K562 (cell line): ENCODE measurements around the gene PLEKHM3. TPM values are rescaled to one million over a fixed set of nuclear protein-coding genes. Genes with fewer than 3 reads are reported as not detected.

Experiments used
- ATAC-seq: fragments of 200-7000 bp; cut with Tn5 transposase; 3 replicates; pipeline ENCODE4 v1.9.1; 2020; ENCODE audit warnings: moderate library complexity
- BruUV-seq: library from RNA; stranded (reverse); fragments of 400-500 nt; replicated peaks from 2 replicates; lab custom pipeline; 2021; lab: Mats Ljungman, UMichigan
- CTCF ChIA-PET: fragments of 300-600 bp; formaldehyde crosslinking; extraction: SDS; loops from one replicate; lab custom pipeline; 2021; ENCODE audit warnings: low intra/inter-chr PET ratio; lab: Yijun Ruan, JAX
- POLR2A ChIA-PET: fragments of 300-600, 350-650 bp; sonication (Branson Sonifier 250); formaldehyde crosslinking; extraction: SDS; loops from one replicate; lab custom pipeline; 2021; ENCODE audit warnings: antibody characterized with exemption, inconsistent platforms; lab: Yijun Ruan, JAX
- DNase-seq, 4 experiments: peaks; one replicate each; pipeline versions ENCODE4 v3.0.0 to v3.0.0-alpha.2; 2011 to 2018; ENCODE audit warnings: low spot score in 3 of 4, mixed read lengths in 3 of 4; ENCODE audit errors: extremely low read depth in 1 of 4
- FAIRE-seq: peaks from 2 replicates; lab custom pipeline; 2011; peaks lifted over from hg19 to GRCh38; lab: Jason Lieb, UNC
- H2AFZ ChIP-seq: 2 replicates; pipeline ENCODE4 v1.6.0; 2011; ENCODE audit warnings: low read depth, low read length, control low read depth, inconsistent platforms
- H3K27ac ChIP-seq: fragments of 200-600 bp; 3 replicates; pipeline ENCODE4 v1.8.0; 2011; ENCODE audit warnings: low read depth, mild to moderate bottlenecking, control low read depth, inconsistent platforms, low read length, moderate library complexity, mixed read lengths; ENCODE audit errors: extremely low read depth
- H3K27me3 ChIP-seq, 2 experiments: fragments of 300-600 bp in 1 of 2; 2 replicates in 1 of 2; 3 replicates in 1 of 2; pipeline versions ENCODE4 v1.6.0 to v1.8.0; 2011; ENCODE audit warnings: inconsistent platforms in 2 of 2, low read length in 2 of 2, mild to moderate bottlenecking in 1 of 2, mixed read lengths in 1 of 2, moderate library complexity in 1 of 2; ENCODE audit not compliant: control insufficient read depth in 2 of 2, insufficient read depth in 2 of 2
- H3K36me3 ChIP-seq: fragments of 300-600 bp; 3 replicates; pipeline ENCODE4 v1.8.0; 2011; ENCODE audit warnings: mild to moderate bottlenecking, low read length, inconsistent platforms; ENCODE audit not compliant: control insufficient read depth, insufficient read depth
- H3K4me1 ChIP-seq, 2 experiments: fragments of 200-600 bp in 1 of 2; replicated peaks in 1 of 2; 2 replicates in 1 of 2; 3 replicates in 1 of 2; pipeline versions ENCODE4 v1.5.1 to v1.8.0; 2011; ENCODE audit warnings: inconsistent platforms in 2 of 2, low read length in 2 of 2, mild to moderate bottlenecking in 1 of 2, mixed read lengths in 1 of 2, moderate library complexity in 1 of 2; ENCODE audit not compliant: control insufficient read depth in 2 of 2, insufficient read depth in 2 of 2
- H3K4me2 ChIP-seq: 2 replicates; pipeline ENCODE4 v1.6.1; 2011; ENCODE audit warnings: low read length, control low read depth, inconsistent platforms, mixed read lengths; ENCODE audit not compliant: insufficient read depth
- H3K4me3 ChIP-seq: fragments of 200-600 bp; sonication (generic), shearing (Covaris generic); 2 replicates; pipeline ENCODE4 v1.5.1; 2016; ENCODE audit warnings: control low read depth, inconsistent platforms
- H3K79me2 ChIP-seq: fragments of 200-600 bp; 3 replicates; pipeline ENCODE4 v1.8.0; 2011; ENCODE audit warnings: low read length, inconsistent platforms; ENCODE audit not compliant: control insufficient read depth, insufficient read depth
- H3K9ac ChIP-seq, 2 experiments: 2 replicates each; pipeline versions ENCODE4 v1.6.0 to v1.6.1; 2011; ENCODE audit warnings: low read depth in 2 of 2, low read length in 2 of 2, control low read depth in 1 of 2, inconsistent platforms in 1 of 2, mild to moderate bottlenecking in 1 of 2, mixed read lengths in 1 of 2; ENCODE audit not compliant: insufficient read depth in 1 of 2
- H3K9me1 ChIP-seq: one replicate; pipeline ENCODE4 v1.6.0; 2011; ENCODE audit warnings: inconsistent platforms, mild to moderate bottlenecking, low read length, moderate library complexity; ENCODE audit not compliant: control insufficient read depth, insufficient read depth
- H3K9me3 ChIP-seq: replicated peaks from 2 replicates; pipeline ENCODE4 v1.5.1; 2011; ENCODE audit warnings: low read depth, low read length, inconsistent platforms; ENCODE audit not compliant: control insufficient read depth, insufficient read depth
- H4K20me1 ChIP-seq: replicated peaks from 2 replicates; pipeline ENCODE4 v1.6.1; 2011; ENCODE audit warnings: low read length, inconsistent platforms, mixed read lengths; ENCODE audit not compliant: control insufficient read depth, insufficient read depth
- CBX5 ChIP-seq: IDR thresholded peaks from 2 replicates; pipeline ENCODE4 v1.6.1; 2014; ENCODE audit warnings: low read depth, borderline replicate concordance
- CCAR2 ChIP-seq: fragments of 200-400 bp; formaldehyde crosslinking; IDR thresholded peaks from 2 replicates; pipeline ENCODE4 v1.6.1; 2017; ENCODE audit warnings: mild to moderate bottlenecking, low read depth, low read length
- HDAC1 ChIP-seq, 2 experiments: fragments of 450-650 bp; IDR thresholded peaks; 2 replicates each; pipeline ENCODE4 v1.6.1; 2016 to 2017; ENCODE audit warnings: inconsistent platforms in 1 of 2, mild to moderate bottlenecking in 1 of 2, moderate library complexity in 1 of 2
- KLF1 ChIP-seq: fragments of 450-650 bp; IDR thresholded peaks from 2 replicates; pipeline ENCODE4 v1.6.1; 2016; ENCODE audit warnings: missing genetic modification characterization, missing compliant biosample characterization
- MLLT1 ChIP-seq, 2 experiments: fragments of 450-650 bp; IDR thresholded peaks; 2 replicates each; pipeline ENCODE4 v1.6.1; 2016
- MTA3 ChIP-seq: fragments of 450-650 bp; formaldehyde crosslinking; IDR thresholded peaks from 2 replicates; pipeline ENCODE4 v1.6.1; 2017; ENCODE audit warnings: mild to moderate bottlenecking, borderline replicate concordance
- MTF1 ChIP-seq: fragments of 250-450 bp; sonication (Bioruptor Pico); IDR thresholded peaks from 2 replicates; pipeline ENCODE4 v1.9.0; 2021; ENCODE audit warnings: moderate library complexity, mild to moderate bottlenecking, inconsistent platforms, borderline replicate concordance
- NFE2 ChIP-seq: IDR thresholded peaks from 2 replicates; pipeline ENCODE4 v1.6.1; 2014; ENCODE audit warnings: antibody characterized with exemption, low read depth
- NFYB ChIP-seq: IDR thresholded peaks from 2 replicates; pipeline ENCODE4 v1.6.1; 2011; ENCODE audit warnings: mild to moderate bottlenecking, moderate library complexity; ENCODE audit not compliant: insufficient read length; ENCODE audit errors: extremely low read depth
- PKNOX1 ChIP-seq: fragments of 450-650 bp; IDR thresholded peaks from 2 replicates; pipeline ENCODE4 v1.6.1; 2016
- RNF2 ChIP-seq: sonication (generic); IDR thresholded peaks from 2 replicates; pipeline ENCODE4 v1.6.1; 2016
- ZNF239 ChIP-seq: fragments of 250-450 bp; sonication (Bioruptor Pico); IDR thresholded peaks from 2 replicates; pipeline ENCODE4 v1.4.0; 2020; ENCODE audit warnings: mild to moderate bottlenecking
- WGBS: fragments of 100-300 bp; shearing (Covaris generic); methylation state at CpG from one replicate; pipeline ENCODE4 v1.1.6; 2016; ENCODE audit warnings: low coverage, mixed read lengths; ENCODE audit not compliant: insufficient coverage; ENCODE audit errors: missing lambda C conversion rate; 5-methylcytosine and 5-hydroxymethylcytosine counted together
- in situ Hi-C: fragments of 300-500 bp; cut with MboI; formaldehyde crosslinking; loops from 4 replicates; pipeline ENCODE4 v1.15.0; 2018; ENCODE audit warnings: inconsistent platforms, mixed read lengths
- intact Hi-C: fragments of 100-400 bp; cut with micrococcal nuclease; formaldehyde crosslinking; loops from 2 replicates; pipeline ENCODE4 v1.14.2; 2022
- polyA plus RNA-seq, 8 experiments: library from polyadenylated mRNA; depleted of rRNA in 4 of 8; stranded (reverse) in 5 of 8; unstranded in 3 of 8; fragments of >200 nt; fragmentation: Nextera tagmentation in 2 of 8; fragmentation: Illumina TruSeq in 1 of 8; extraction: Ambion mirVana in 2 of 8; extraction: Trizol in 1 of 8; gene quantifications; 2 replicates each; pipeline versions ENCODE4 v1.2.1 to v1.2.3, GENCODE V29; 2011 to 2014; ENCODE audit warnings: inconsistent platforms in 1 of 8, missing spikeins in 1 of 8
- total RNA-seq, 7 experiments: library from RNA; depleted of rRNA in 6 of 7; stranded (reverse); fragments of >200 nt in 6 of 7; fragmentation: Illumina TruSeq in 2 of 7; extraction: Trizol in 2 of 7; gene quantifications; 2 replicates each; pipeline versions ENCODE4 v1.2.1 to v1.2.3, GENCODE V29; 2011 to 2021; ENCODE audit warnings: low replicate concordance in 1 of 7
- TF ChIP-seq, protein P1 (sequence below): IDR thresholded peaks from 2 replicates; pipeline ENCODE4 v1.6.1; 2011; ENCODE audit not compliant: insufficient read length; ENCODE audit errors: extremely low read depth
- TF ChIP-seq, protein P2 (sequence below): fragments of 150-350 bp; IDR thresholded peaks from 2 replicates; pipeline ENCODE4 v1.6.1; 2014; ENCODE audit warnings: low read depth, mild to moderate bottlenecking, low read length, borderline replicate concordance

The PLEKHM3 gene
- total and polyA plus RNA-seq, 9 of the 15 experiments (the other 6 are each of a cell fraction or from before 2014, with no cell fraction given): 0.24 to 1.6 (median 1.0) TPM

DNA sequence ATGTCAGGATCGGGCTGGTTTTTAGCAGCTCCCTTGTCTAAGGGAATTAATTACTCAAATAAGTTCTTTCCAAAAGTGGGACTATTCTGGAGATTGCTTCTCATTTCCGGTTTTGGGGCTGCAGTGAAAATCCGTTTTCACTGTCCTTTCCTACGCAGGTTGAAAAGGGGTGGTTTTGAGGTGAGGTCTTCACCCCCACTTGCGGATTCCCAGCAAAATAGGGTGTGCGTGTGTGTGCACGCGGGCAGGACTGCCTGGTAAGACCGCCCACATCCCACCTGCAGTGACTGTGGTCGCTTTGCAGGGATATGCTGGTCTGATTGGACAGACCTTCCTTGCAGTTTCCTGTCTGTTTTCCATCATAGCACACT is 472 bp upstream of the PLEKHM3 start (continued):
- no peak for TF ChIP-seq NFYB
- TF ChIP-seq RNF2: no peak
- no peak for TF ChIP-seq MTF1 (CRISPR knock-in tag)
- TF ChIP-seq MTA3: no peak
- TF ChIP-seq CCAR2: no peak
- no peak for TF ChIP-seq CBX5
- TF ChIP-seq MLLT1 (IDR thresholded peaks at IDR 0.05): no peak
- TF ChIP-seq PKNOX1: no peak

DNA sequence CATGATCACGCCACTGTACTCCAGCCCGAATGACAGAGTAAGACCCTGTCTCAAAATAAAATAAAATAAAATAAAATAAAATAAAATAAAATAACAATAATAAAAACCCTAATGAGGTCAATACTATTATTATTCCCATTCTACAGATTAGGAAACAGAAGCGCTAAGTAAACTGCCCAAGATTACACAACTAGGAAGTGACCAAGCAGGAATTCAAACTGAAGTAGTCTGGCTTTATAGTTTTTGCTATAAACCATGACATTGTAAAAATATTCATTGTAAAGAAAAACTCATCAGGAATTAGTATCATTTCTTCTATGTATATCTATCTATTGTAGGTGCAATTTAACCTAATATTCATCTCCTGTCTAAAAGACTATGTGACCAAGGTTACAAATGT is 1.2 kb downstream of the PLEKHM3 start:
- no peak for FAIRE-seq
- Histone ChIP-seq H3K36me3 (no peaks in the 10 kb centered on the region), H3K27me3 (no peaks in the 10 kb centered on the region), H3K79me2 (no peaks in the 10 kb centered on the region), H3K4me1 (peaks cover 4 to 6% of the 10 kb centered on the region in 2 experiments; a peak in 3 of 5 replicates), H3K9me3 (no peaks in the 10 kb centered on the region; the same call in 1 of the 2 replicates), H2AFZ (no peak overlapping the region), H3K9me1 (no peaks in the 10 kb centered on the region), H3K4me3 (no peak overlapping the region), H4K20me1 (no peaks in the 10 kb centered on the region), H3K4me2 (no peak overlapping the region), H3K9ac (no peak overlapping the region), H3K27ac (no peak overlapping the region)
- no TSS peak for BruUV-seq
- in situ Hi-C loops: no loop called here
- ATAC-seq: no peak
- ChIA-PET POLR2A (interaction anchor here (0.9 kb wide), 1 partner anchor 9 kb away, joined by 3 read pairs; no protein-coding TSS in a partner anchor), CTCF (no interaction called here)
- intact Hi-C loops: no loop called here
- DNase-seq: no peak
- no peak for TF ChIP-seq ZNF239 (CRISPR knock-in tag)
- TF ChIP-seq, protein P1, sequence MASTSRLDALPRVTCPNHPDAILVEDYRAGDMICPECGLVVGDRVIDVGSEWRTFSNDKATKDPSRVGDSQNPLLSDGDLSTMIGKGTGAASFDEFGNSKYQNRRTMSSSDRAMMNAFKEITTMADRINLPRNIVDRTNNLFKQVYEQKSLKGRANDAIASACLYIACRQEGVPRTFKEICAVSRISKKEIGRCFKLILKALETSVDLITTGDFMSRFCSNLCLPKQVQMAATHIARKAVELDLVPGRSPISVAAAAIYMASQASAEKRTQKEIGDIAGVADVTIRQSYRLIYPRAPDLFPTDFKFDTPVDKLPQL: no peak
- TF ChIP-seq HDAC1 (IDR thresholded peaks at IDR 0.05): no peak
- TF ChIP-seq NFE2: no peak
- TF ChIP-seq, protein P2, sequence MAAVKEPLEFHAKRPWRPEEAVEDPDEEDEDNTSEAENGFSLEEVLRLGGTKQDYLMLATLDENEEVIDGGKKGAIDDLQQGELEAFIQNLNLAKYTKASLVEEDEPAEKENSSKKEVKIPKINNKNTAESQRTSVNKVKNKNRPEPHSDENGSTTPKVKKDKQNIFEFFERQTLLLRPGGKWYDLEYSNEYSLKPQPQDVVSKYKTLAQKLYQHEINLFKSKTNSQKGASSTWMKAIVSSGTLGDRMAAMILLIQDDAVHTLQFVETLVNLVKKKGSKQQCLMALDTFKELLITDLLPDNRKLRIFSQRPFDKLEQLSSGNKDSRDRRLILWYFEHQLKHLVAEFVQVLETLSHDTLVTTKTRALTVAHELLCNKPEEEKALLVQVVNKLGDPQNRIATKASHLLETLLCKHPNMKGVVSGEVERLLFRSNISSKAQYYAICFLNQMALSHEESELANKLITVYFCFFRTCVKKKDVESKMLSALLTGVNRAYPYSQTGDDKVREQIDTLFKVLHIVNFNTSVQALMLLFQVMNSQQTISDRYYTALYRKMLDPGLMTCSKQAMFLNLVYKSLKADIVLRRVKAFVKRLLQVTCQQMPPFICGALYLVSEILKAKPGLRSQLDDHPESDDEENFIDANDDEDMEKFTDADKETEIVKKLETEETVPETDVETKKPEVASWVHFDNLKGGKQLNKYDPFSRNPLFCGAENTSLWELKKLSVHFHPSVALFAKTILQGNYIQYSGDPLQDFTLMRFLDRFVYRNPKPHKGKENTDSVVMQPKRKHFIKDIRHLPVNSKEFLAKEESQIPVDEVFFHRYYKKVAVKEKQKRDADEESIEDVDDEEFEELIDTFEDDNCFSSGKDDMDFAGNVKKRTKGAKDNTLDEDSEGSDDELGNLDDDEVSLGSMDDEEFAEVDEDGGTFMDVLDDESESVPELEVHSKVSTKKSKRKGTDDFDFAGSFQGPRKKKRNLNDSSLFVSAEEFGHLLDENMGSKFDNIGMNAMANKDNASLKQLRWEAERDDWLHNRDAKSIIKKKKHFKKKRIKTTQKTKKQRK: no peak
- TF ChIP-seq KLF1 (tag): no peak
- 73% methylated on average over 3 of the region's 3 CpGs for WGBS
